ENCODE results near the gene DROSHA.

Gene DROSHA

DNA sequence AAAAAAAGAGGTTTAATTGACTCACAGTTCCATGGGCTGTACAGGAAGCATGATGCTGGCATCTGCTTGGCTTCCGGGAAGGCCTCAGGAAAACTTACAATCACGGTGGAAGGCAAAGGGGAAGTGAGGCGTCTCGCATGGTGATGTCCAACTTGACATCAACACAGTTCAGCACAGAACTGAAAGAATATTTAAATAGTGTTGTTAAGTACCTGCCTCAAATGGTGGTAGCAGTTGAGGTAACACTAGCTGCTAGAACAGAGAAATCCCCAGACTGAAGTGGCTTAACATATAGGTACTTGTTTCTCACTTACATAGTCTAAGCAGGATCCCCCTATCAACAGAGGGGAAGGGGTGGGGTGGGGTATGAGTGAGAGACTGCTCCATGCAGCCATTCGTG lies 141.6 kb downstream of the DROSHA start:
- no peak for DNase-seq
- Histone ChIP-seq H3K79me2 (ENCODE audit: insufficient read depth, low read length) (no peaks in the 10 kb centered on the region), H3K4me3 (ENCODE audit: low read depth in 1 of 2, low read length in 2 of 2) (no peak overlapping the region), H3K4me1 (ENCODE audit: insufficient read depth, low read length) (no peaks in the 10 kb centered on the region), H3K9ac (ENCODE audit: low read depth, low read length) (no peak overlapping the region), H3K9me3 (ENCODE audit: insufficient read depth, low read length, severe bottlenecking) (peaks cover 9% of the 10 kb centered on the region), H2AFZ (ENCODE audit: low read depth, low read length) (no peak overlapping the region), H3K4me2 (ENCODE audit: insufficient read depth, low read length) (no peak overlapping the region), H3K27ac (ENCODE audit: low read length) (no peak overlapping the region), H4K20me1 (ENCODE audit: insufficient read depth, low read length) (no peaks in the 10 kb centered on the region), H3K27me3 (ENCODE audit: insufficient read depth, low read length, poor library complexity) (no peaks in the 10 kb centered on the region), H3K36me3 (ENCODE audit: insufficient read depth, low read length) (no peaks in the 10 kb centered on the region)
- ATAC-seq (ENCODE audit: insufficient read depth, low read depth), result no peak
- no peak for TF ChIP-seq EZH2 (IDR thresholded peaks at IDR 0.05; ENCODE audit: borderline replicate concordance, low read depth, low read length, severe bottlenecking)
- TF ChIP-seq, protein P1, sequence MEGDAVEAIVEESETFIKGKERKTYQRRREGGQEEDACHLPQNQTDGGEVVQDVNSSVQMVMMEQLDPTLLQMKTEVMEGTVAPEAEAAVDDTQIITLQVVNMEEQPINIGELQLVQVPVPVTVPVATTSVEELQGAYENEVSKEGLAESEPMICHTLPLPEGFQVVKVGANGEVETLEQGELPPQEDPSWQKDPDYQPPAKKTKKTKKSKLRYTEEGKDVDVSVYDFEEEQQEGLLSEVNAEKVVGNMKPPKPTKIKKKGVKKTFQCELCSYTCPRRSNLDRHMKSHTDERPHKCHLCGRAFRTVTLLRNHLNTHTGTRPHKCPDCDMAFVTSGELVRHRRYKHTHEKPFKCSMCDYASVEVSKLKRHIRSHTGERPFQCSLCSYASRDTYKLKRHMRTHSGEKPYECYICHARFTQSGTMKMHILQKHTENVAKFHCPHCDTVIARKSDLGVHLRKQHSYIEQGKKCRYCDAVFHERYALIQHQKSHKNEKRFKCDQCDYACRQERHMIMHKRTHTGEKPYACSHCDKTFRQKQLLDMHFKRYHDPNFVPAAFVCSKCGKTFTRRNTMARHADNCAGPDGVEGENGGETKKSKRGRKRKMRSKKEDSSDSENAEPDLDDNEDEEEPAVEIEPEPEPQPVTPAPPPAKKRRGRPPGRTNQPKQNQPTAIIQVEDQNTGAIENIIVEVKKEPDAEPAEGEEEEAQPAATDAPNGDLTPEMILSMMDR (IDR thresholded peaks at IDR 0.05; ENCODE audit: borderline replicate concordance, extremely low read depth, low read length, poor library complexity, severe bottlenecking), result no peak

DNA sequence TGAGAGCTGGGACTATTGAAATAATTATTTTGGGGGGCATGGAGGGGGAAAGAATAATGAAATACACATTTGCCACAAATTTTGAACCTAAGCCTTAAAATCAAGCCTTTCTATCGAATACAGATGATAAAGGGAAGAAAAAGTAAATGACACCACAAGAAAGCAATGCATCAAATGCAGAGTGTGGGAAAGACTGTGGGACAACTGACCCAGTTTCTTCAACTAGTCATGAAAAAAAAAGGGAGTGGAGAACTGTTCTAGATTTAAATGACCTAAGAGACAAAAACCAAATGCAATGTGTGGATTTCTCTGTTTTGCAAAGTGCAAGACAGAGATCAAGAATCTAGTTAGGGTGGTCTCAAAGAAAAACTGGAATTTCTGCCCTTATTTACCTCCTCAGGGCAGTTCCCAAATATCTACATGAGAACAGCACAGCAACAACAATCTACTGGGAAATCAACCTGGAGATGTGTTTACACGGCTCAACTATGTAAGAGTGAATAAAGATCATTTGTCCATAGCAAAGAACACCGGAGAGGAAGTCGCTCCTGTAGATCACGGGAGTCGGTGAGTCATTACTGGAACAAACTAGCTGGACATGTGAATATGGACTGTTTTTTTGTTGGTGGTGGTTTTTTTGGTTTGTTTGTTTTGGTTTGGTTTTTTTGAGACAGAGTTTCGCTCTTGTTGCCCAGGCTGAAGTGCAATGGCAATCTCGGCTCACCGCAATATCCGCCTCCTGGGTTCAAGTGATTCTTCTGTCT lies 145.9 kb downstream of the DROSHA start:
- no peaks in the 10 kb centered on the region for H3K36me3 ChIP-seq (ENCODE audit: insufficient read depth, low read length)
- no peak overlapping the region for H3K27ac ChIP-seq (ENCODE audit: low read length)
- H4K20me1 ChIP-seq (ENCODE audit: insufficient read depth, low read length), result no peaks in the 10 kb centered on the region
- DNase-seq (no peak), ATAC-seq (ENCODE audit: insufficient read depth, low read depth) (no peak)
- H3K9me3 ChIP-seq (ENCODE audit: insufficient read depth, low read length, severe bottlenecking), result peaks cover 9% of the 10 kb centered on the region
- no peaks in the 10 kb centered on the region for H3K79me2 ChIP-seq (ENCODE audit: insufficient read depth, low read length)
- no peak overlapping the region for H3K9ac ChIP-seq (ENCODE audit: low read depth, low read length)
- no peaks in the 10 kb centered on the region for H3K4me1 ChIP-seq (ENCODE audit: insufficient read depth, low read length)
- H3K27me3 ChIP-seq (ENCODE audit: insufficient read depth, low read length, poor library complexity), result no peaks in the 10 kb centered on the region
- no peak overlapping the region for H2AFZ ChIP-seq (ENCODE audit: low read depth, low read length)
- H3K4me2 ChIP-seq (ENCODE audit: insufficient read depth, low read length), result no peak overlapping the region
- no peak for TF ChIP-seq EZH2 (IDR thresholded peaks at IDR 0.05; ENCODE audit: borderline replicate concordance, low read depth, low read length, severe bottlenecking)
- TF ChIP-seq, protein P1 (IDR thresholded peaks at IDR 0.05; ENCODE audit: borderline replicate concordance, extremely low read depth, low read length, poor library complexity, severe bottlenecking), result no peak
- H3K4me3 ChIP-seq (ENCODE audit: low read depth in 1 of 2, low read length in 2 of 2), result no peak overlapping the region

DNA sequence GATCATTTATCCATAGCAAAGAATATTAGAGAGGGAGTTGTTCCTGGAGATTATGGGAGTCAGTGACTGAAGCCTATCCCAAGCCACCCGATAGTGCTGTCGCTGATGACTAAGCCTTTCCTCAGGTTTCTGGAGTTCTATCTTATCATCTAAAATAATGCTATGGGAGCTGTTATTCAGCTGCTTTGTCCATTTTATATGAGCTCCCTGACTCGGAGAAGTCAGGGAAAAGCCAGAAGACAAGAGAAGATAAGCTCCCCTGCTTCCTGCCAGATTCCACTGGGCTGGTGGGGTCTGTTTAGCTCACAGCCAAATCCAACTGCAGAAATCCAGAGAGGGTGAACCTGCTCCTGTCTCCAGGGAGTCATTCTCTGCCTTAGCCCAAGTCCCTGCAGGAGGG lies 148.2 kb downstream of the DROSHA start:
- no peak overlapping the region for H3K27ac ChIP-seq (ENCODE audit: low read length)
- no peak overlapping the region for H3K4me3 ChIP-seq (ENCODE audit: low read depth in 1 of 2, low read length in 2 of 2)
- peaks cover 8% of the 10 kb centered on the region for H3K9me3 ChIP-seq (ENCODE audit: insufficient read depth, low read length, severe bottlenecking)
- no peaks in the 10 kb centered on the region for H3K27me3 ChIP-seq (ENCODE audit: insufficient read depth, low read length, poor library complexity)
- no peaks in the 10 kb centered on the region for H3K36me3 ChIP-seq (ENCODE audit: insufficient read depth, low read length)
- H2AFZ ChIP-seq (ENCODE audit: low read depth, low read length), result no peak overlapping the region
- H4K20me1 ChIP-seq (ENCODE audit: insufficient read depth, low read length), result no peaks in the 10 kb centered on the region
- ATAC-seq (ENCODE audit: insufficient read depth, low read depth) (no peak), DNase-seq (no peak)
- H3K9ac ChIP-seq (ENCODE audit: low read depth, low read length), result no peak overlapping the region
- H3K4me1 ChIP-seq (ENCODE audit: insufficient read depth, low read length), result no peaks in the 10 kb centered on the region
- no peak overlapping the region for H3K4me2 ChIP-seq (ENCODE audit: insufficient read depth, low read length)
- TF ChIP-seq EZH2 (IDR thresholded peaks at IDR 0.05; ENCODE audit: borderline replicate concordance, low read depth, low read length, severe bottlenecking), result no peak
- TF ChIP-seq, protein P1 (IDR thresholded peaks at IDR 0.05; ENCODE audit: borderline replicate concordance, extremely low read depth, low read length, poor library complexity, severe bottlenecking), result no peak
- no peaks in the 10 kb centered on the region for H3K79me2 ChIP-seq (ENCODE audit: insufficient read depth, low read length)

All from DND-41 (cell line).